ENCODE data around the gene SPEM1. TPM values are rescaled to one million over a fixed set of nuclear protein-coding genes. Genes with fewer than 3 reads are reported as not detected.

The SPEM1 gene
- total RNA-seq, 1 donor from 2014 or later, result not detected

DNA sequence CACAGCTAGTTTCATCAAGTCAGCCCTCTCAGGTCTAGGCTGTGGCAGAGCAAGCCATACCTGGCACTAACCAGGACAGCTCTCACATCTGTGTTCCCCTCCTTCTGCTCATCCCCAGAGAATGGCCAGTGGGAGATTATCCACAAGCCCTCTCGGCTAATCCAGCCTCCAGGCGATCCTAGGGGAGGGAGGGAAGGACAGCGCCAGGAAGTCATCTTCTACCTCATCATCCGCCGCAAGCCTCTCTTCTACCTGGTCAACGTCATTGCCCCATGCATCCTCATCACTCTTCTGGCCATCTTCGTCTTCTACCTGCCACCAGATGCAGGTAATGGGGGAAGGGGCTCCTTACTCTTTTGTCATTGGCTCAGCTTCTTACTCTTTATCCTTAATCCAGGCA lies 28.3 kb downstream of the SPEM1 start:
- H3K4me3 ChIP-seq (ENCODE audit: low read depth, low read length), result no peak overlapping the region
- H3K36me3 ChIP-seq (ENCODE audit: control insufficient read depth, insufficient read depth, low read length), result peaks cover 1% of the 10 kb centered on the region
- H3K27me3 ChIP-seq (ENCODE audit: control insufficient read depth, insufficient read depth, low read length), result no peaks in the 10 kb centered on the region
- no peak for FAIRE-seq
- DNase-seq (ENCODE audit: low read depth), result no peak
- TF ChIP-seq CTCF (IDR thresholded peaks at IDR 0.05; ENCODE audit: insufficient read depth, low read length, severe bottlenecking), result no peak

GRCh38 chr17:7459961-7460545 lies 39.9 kb downstream of the SPEM1 start:
- DNase-seq (ENCODE audit: low read depth) (no peak), FAIRE-seq (no peak)
- Histone ChIP-seq H3K4me3 (ENCODE audit: low read depth, low read length) (no peak overlapping the region), H3K27me3 (ENCODE audit: control insufficient read depth, insufficient read depth, low read length) (no peaks in the 10 kb centered on the region), H3K36me3 (ENCODE audit: control insufficient read depth, insufficient read depth, low read length) (peaks cover 10% of the 10 kb centered on the region)
- no peak for TF ChIP-seq CTCF (IDR thresholded peaks at IDR 0.05; ENCODE audit: insufficient read depth, low read length, severe bottlenecking)

- TF ChIP-seq CTCF (IDR thresholded peaks at IDR 0.05; ENCODE audit: insufficient read depth, low read length, severe bottlenecking), result no peak
- DNase-seq (ENCODE audit: low read depth), result no peak
- Histone ChIP-seq H3K27me3 (ENCODE audit: control insufficient read depth, insufficient read depth, low read length) (no peaks in the 10 kb centered on the region), H3K36me3 (ENCODE audit: control insufficient read depth, insufficient read depth, low read length) (peaks cover 13% of the 10 kb centered on the region), H3K4me3 (ENCODE audit: low read depth, low read length) (no peak overlapping the region)
- no peak for FAIRE-seq
These were observed 40.9 kb downstream of the SPEM1 start for GRCh38 chr17:7460850-7461660.

- Histone ChIP-seq H3K27me3 (ENCODE audit: control insufficient read depth, insufficient read depth, low read length) (no peaks in the 10 kb centered on the region), H3K36me3 (ENCODE audit: control insufficient read depth, insufficient read depth, low read length) (peaks cover 21% of the 10 kb centered on the region), H3K4me3 (ENCODE audit: low read depth, low read length) (no peak overlapping the region)
- TF ChIP-seq CTCF (IDR thresholded peaks at IDR 0.05; ENCODE audit: insufficient read depth, low read length, severe bottlenecking), result no peak
- FAIRE-seq (no peak), DNase-seq (ENCODE audit: low read depth) (no peak)
These were observed 42.6 kb downstream of the SPEM1 start for GRCh38 chr17:7462474-7463371.

- TF ChIP-seq CTCF (IDR thresholded peaks at IDR 0.05; ENCODE audit: insufficient read depth, low read length, severe bottlenecking), result no peak
- Histone ChIP-seq H3K4me3 (ENCODE audit: low read depth, low read length) (no peak overlapping the region), H3K36me3 (ENCODE audit: control insufficient read depth, insufficient read depth, low read length) (peaks cover 21% of the 10 kb centered on the region), H3K27me3 (ENCODE audit: control insufficient read depth, insufficient read depth, low read length) (no peaks in the 10 kb centered on the region)
- FAIRE-seq (no peak), DNase-seq (ENCODE audit: low read depth) (no peak)
These were observed 43.3 kb downstream of the SPEM1 start for GRCh38 chr17:7463372-7463846.

Data from bronchial epithelial cell (primary cell).